ENCODE data around the gene ASXL2.

DNA sequence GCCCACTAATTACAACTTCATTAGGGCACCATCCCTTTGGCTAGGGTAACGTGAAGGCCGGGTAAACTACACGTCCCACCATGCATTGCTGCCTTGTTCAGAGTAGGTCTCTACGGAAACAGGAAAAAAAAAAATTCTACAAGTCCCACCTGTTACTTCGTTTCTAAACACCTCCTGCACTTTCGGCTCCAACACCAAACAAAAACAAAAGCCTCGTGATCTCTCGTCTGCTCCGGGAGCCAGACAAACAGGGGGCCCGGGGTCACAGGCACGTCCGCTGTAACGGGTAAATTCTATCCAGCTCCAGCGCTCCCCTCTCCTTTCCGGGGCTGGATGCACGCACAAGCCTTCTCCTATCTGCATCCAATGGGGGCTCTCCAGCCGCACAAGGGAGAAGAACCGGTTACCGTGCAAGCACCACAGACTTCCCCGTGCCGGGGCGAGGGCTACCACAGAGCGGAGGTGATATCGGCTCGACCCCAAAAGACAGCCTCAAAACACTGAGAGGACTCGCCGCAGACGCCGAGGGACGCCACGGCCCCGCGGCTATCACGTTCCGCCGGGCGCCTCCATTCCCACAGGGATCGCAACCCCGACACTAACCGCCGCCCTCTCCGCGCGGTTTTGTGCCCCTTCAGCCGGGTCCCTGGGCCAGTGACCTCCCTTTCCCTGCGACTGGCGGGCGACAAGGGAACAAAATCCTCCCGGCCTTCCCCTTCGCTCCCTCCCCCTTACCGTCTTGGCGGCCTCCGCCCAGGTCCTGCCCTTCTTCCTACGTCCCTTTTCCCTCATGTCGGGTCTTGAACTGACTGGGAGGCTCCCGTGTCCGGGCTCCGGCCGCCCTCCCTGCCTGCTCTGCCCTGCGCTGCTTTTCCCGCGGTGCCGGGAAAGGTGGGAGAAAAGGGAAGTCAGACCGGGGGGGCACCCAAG is 591 bp downstream of the ASXL2 start:
- TF ChIP-seq, protein P1, sequence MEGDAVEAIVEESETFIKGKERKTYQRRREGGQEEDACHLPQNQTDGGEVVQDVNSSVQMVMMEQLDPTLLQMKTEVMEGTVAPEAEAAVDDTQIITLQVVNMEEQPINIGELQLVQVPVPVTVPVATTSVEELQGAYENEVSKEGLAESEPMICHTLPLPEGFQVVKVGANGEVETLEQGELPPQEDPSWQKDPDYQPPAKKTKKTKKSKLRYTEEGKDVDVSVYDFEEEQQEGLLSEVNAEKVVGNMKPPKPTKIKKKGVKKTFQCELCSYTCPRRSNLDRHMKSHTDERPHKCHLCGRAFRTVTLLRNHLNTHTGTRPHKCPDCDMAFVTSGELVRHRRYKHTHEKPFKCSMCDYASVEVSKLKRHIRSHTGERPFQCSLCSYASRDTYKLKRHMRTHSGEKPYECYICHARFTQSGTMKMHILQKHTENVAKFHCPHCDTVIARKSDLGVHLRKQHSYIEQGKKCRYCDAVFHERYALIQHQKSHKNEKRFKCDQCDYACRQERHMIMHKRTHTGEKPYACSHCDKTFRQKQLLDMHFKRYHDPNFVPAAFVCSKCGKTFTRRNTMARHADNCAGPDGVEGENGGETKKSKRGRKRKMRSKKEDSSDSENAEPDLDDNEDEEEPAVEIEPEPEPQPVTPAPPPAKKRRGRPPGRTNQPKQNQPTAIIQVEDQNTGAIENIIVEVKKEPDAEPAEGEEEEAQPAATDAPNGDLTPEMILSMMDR (IDR thresholded peaks at IDR 0.05; ENCODE audit: insufficient read depth, low read depth, low read length), result no peak
- no peak for TF ChIP-seq EZH2 (IDR thresholded peaks at IDR 0.05; ENCODE audit: insufficient read depth, low read length)

Measured in astrocyte (in vitro differentiated cells and primary cell).